ENCODE results near the gene ANXA10.

DNA sequence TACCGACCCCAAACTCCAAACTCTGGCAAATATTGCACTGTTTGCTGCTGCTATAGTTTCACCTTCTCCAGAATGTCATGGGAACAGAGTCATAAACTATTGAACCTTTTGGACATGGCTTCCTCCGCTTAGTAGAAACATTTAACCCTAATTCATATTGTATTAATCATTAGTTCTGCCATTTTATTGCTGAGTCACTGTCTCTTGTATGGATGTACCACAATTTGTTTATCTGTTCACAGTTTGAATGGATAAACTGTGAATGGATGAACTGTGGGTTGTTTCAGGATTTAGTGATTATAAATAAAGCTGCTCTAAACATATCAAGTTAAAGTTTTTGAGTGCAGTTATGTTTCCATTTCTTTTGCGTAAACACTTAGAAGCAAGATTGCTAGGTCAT lies 10.1 kb downstream of the ANXA10 start:
- TF ChIP-seq EZH2 (IDR thresholded peaks at IDR 0.05; ENCODE audit: insufficient read depth, poor library complexity, severe bottlenecking) (no peak), EZH2phosphoT487 (IDR thresholded peaks at IDR 0.05; ENCODE audit: insufficient read depth, low read depth) (no peak)
